B cell (primary cell): Measurements from ENCODE around the gene HSPBP1. TPM values are rescaled to one million over a fixed set of nuclear protein-coding genes. Genes with fewer than 3 reads are reported as not detected.
A peak's percentile ranks its signal among the peaks of the same experiment; 100 is the strongest.

Experiments used
- ATAC-seq: fragments of 200-7000 bp; cut with Tn5 transposase; one replicate; pipeline ENCODE4 v1.10.0; 2021; ENCODE audit warnings: low read depth, mild to moderate bottlenecking, moderate number of reproducible peaks, moderate library complexity
- CTCF ChIA-PET: fragments of 350-600 bp; sonication (Branson Sonifier 250); formaldehyde crosslinking; loops from one replicate; lab custom pipeline; 2021; ENCODE audit warnings: antibody characterized with exemption, inconsistent platforms; lab: Charles Lee
- POLR2A ChIA-PET: fragments of 350-600 bp; sonication (Branson Sonifier 250); formaldehyde crosslinking; loops from one replicate; lab custom pipeline; 2021; ENCODE audit warnings: antibody characterized with exemption; lab: Charles Lee
- DNase-seq: peaks from one replicate; pipeline ENCODE4 v3.0.0; 2013
- H2AFZ ChIP-seq: 2 replicates; pipeline ENCODE4 v1.6.1; 2012; ENCODE audit warnings: mild to moderate bottlenecking, low read depth, low read length; ENCODE audit not compliant: insufficient read depth, poor library complexity, severe bottlenecking
- H3K27ac ChIP-seq, 2 donors: 1 replicate in 1 of 2; 2 replicates in 1 of 2; pipeline ENCODE4 v1.5.1; 2012 to 2013; ENCODE audit warnings: low read length in 2 of 2, mild to moderate bottlenecking in 2 of 2, moderate library complexity in 1 of 2
- H3K27me3 ChIP-seq, 4 experiments: fragments of 200-600 bp in 1 of 4; sonication (generic) in 1 of 4; replicated peaks in 1 of 4; 1 replicate in 2 of 4; 2 replicates in 2 of 4; pipeline versions ENCODE4 v1.6.1 to v1.7.0; 2013 to 2016; ENCODE audit warnings: low read length in 3 of 4, mild to moderate bottlenecking in 2 of 4, mixed read lengths in 1 of 4, moderate library complexity in 1 of 4; ENCODE audit not compliant: insufficient read depth in 4 of 4, control insufficient read depth in 3 of 4; ENCODE audit errors: control extremely low read depth in 1 of 4
- H3K36me3 ChIP-seq, 2 experiments: replicated peaks in 1 of 2; 1 replicate in 1 of 2; 2 replicates in 1 of 2; pipeline versions ENCODE4 v1.6.1 to v1.7.1; 2013; ENCODE audit warnings: low read length in 1 of 2; ENCODE audit not compliant: insufficient read depth in 2 of 2, control insufficient read depth in 1 of 2; ENCODE audit errors: control extremely low read depth in 1 of 2, extremely low read depth in 1 of 2
- H3K4me1 ChIP-seq, 2 donors: fragments of 200-600 bp in 1 of 2; sonication (generic) in 1 of 2; 1 replicate in 1 of 2; 2 replicates in 1 of 2; pipeline versions ENCODE4 v1.5.1 to v1.6.1; 2013 to 2017; ENCODE audit warnings: low read length in 2 of 2; ENCODE audit not compliant: control insufficient read depth in 2 of 2, insufficient read depth in 2 of 2
- H3K4me2 ChIP-seq: replicated peaks from 2 replicates; pipeline ENCODE3; 2012; ENCODE audit warnings: mild to moderate bottlenecking, low read depth, low read length; ENCODE audit not compliant: poor library complexity, severe bottlenecking
- H3K4me3 ChIP-seq, 5 experiments: fragments of 200-600 bp in 1 of 5; sonication (generic) in 1 of 5; 1 replicate in 3 of 5; 2 replicates in 2 of 5; pipeline versions ENCODE4 v1.5.1 to v1.7.0; 2011 to 2016; ENCODE audit warnings: low read length in 4 of 5, mild to moderate bottlenecking in 4 of 5, low read depth in 2 of 5, control low read depth in 1 of 5, moderate library complexity in 1 of 5; ENCODE audit not compliant: insufficient read depth in 1 of 5; ENCODE audit errors: control extremely low read depth in 1 of 5, extremely low read depth in 1 of 5
- H3K79me2 ChIP-seq: fragments of 200-600 bp; sonication (generic); one replicate; pipeline ENCODE4 v1.6.0; 2016; ENCODE audit warnings: low read length; ENCODE audit not compliant: control insufficient read depth, insufficient read depth
- H3K9ac ChIP-seq: fragments of 200-600 bp; sonication (generic); 2 replicates; pipeline ENCODE4 v1.6.1; 2017; ENCODE audit warnings: mild to moderate bottlenecking, low read length, moderate library complexity
- H3K9me3 ChIP-seq, 3 donors: one replicate each; pipeline versions ENCODE4 v1.6.1 to v1.7.1; 2013; ENCODE audit warnings: low read length in 2 of 3; ENCODE audit not compliant: control insufficient read depth in 2 of 3, insufficient read depth in 1 of 3; ENCODE audit errors: control extremely low read depth in 1 of 3
- H4K20me1 ChIP-seq: 2 replicates; pipeline ENCODE4 v1.6.0; 2012; ENCODE audit warnings: mild to moderate bottlenecking, low read length; ENCODE audit not compliant: insufficient read depth, control insufficient read depth, poor library complexity, severe bottlenecking
- H3K27ac Mint-ChIP-seq: one replicate; pipeline ENCODE4 v1.8.0; 2021; ENCODE audit warnings: mixed read lengths
- H3K27me3 Mint-ChIP-seq: one replicate; pipeline ENCODE4 v1.8.0; 2021; ENCODE audit warnings: mixed read lengths
- H3K4me1 Mint-ChIP-seq: one replicate; pipeline ENCODE4 v1.8.0; 2021; ENCODE audit warnings: mixed read lengths
- H3K4me3 Mint-ChIP-seq: one replicate; pipeline ENCODE4 v1.8.0; 2021; ENCODE audit warnings: mixed read lengths
- H3K9me3 Mint-ChIP-seq: one replicate; pipeline ENCODE4 v1.8.0; 2022; ENCODE audit warnings: mixed read lengths; ENCODE audit not compliant: insufficient read depth
- EZH2 ChIP-seq: IDR thresholded peaks from 2 replicates; pipeline ENCODE4 v1.6.1; 2012; ENCODE audit warnings: borderline replicate concordance, low read depth, mild to moderate bottlenecking, moderate library complexity, low read length; ENCODE audit not compliant: insufficient read depth, poor library complexity, severe bottlenecking
- WGBS: methylation state at CpG from one replicate; pipeline ENCODE4 v1.1.5; 2013; ENCODE audit warnings: missing lambda C conversion rate; ENCODE audit not compliant: insufficient coverage; 5-methylcytosine and 5-hydroxymethylcytosine counted together
- intact Hi-C: fragments of 100-400 bp; cut with micrococcal nuclease; formaldehyde crosslinking; loops from one replicate; pipeline ENCODE4 v1.10.0; 2022
- polyA plus RNA-seq: library from polyadenylated mRNA; depleted of rRNA; stranded (reverse); fragments of >200 nt; gene quantifications from 2 replicates; pipeline ENCODE4 v1.2.3, GENCODE V29; 2012
- total RNA-seq, 2 donors: library from RNA; stranded (reverse); fragments of 120-200 nt in 1 of 2; gene quantifications; 1 replicate in 1 of 2; 2 replicates in 1 of 2; pipeline versions ENCODE4 v1.2.3 to v1.2.4, GENCODE V29; 2013 to 2022
- TF ChIP-seq, protein P1 (sequence below): fragments of 200-600 bp; IDR thresholded peaks from one replicate; pipeline ENCODE4 v1.8.0; 2022; ENCODE audit warnings: antibody characterized with exemption, mild to moderate bottlenecking

HSPBP1 gene
- total and polyA plus RNA-seq, 2 donors (not counting 1 experiment from before 2014, with no cell fraction given), result 15.6 to 19.0 TPM

DNA sequence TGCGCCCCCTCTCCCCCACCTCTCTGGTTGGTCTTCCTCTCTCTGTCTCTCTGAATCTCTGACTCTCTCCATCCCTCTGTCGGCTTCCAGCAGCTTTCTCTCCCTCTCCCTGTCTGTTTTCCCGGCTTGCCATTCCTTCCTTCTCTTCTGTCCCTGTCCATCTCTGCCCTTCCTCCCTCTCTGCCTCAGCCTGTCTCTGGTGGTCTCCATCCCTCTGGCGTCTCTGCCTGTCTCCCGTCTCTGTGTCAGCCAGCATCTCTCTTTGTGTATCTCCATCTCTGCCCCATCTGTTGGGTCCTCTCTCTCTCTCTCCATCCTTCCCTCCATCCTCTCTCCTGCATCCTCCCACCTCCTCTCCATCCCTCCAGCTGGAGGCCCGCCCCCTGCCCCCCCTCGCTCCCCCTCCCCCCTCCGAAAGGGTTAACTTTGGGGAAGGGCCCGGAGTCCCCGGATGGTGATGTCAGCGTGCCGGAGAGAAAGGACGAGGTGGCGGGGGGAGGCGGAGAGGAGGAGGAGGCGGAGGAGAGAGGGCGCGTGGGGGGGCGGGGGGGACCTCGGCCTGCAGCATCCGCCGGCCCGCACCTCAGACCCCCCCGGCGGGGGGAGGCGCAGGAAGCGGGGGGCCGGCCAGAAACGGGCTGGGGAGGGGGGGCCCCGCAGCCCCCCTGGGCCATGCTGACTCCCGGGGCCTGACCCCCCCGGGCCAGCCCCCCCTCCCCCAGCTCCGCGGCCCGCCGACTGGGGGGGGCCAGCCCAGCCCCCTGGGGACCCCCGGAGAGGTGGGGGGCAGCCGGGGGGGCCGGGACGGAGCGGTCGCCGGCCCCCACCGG, 3.9 kb upstream of the HSPBP1 start, which contains the start of gene BRSK1:
TSS of gene BRSK1 (plus strand) at position 450 of the 830 bp plus-strand sequence. CDS start 446 bp downstream, outside the sequence.
- Mint-ChIP-seq H3K27me3 (peaks cover 7% of the 10 kb centered on the region), H3K9me3 (no peaks in the 10 kb centered on the region), H3K4me1 (peaks cover 36% of the 10 kb centered on the region), H3K4me3 (peak within 1 kb of the TSS; percentile 63), H3K27ac (peak within 1 kb of the TSS; percentile 72)
- no peaks in the 10 kb centered on the region for H3K36me3 ChIP-seq
- H3K27ac ChIP-seq, result no peak within 1 kb of the TSS
- H3K4me2 ChIP-seq, result peak within 1 kb of the TSS; percentile 59
- no peak within 1 kb of the TSS for H3K4me3 ChIP-seq
- intact Hi-C loops, result loop anchor here (10.0 kb wide), 1 partner anchor 321 kb away; the partner anchor contains the start of genes ZNF524 and ZNF865
- no peaks in the 10 kb centered on the region for H3K79me2 ChIP-seq
- no peak within 1 kb of the TSS for H2AFZ ChIP-seq
- no peaks in the 10 kb centered on the region for H4K20me1 ChIP-seq
- 25% methylated on average over 11 of the region's 44 CpGs for WGBS
- ChIA-PET CTCF (interaction anchor here (8.9 kb wide), 1 partner anchor 29 kb away, joined by 56 read pairs; no protein-coding TSS in a partner anchor), POLR2A (interaction anchor here (0.7 kb wide), 2 partner anchors 90 to 650 kb away, joined by 4 read pairs; no protein-coding TSS in a partner anchor)
- H3K4me1 ChIP-seq, result peaks cover 23 to 34% of the 10 kb centered on the region in 2 donors
- peaks cover 0 to 9% (median 3%) of the 10 kb centered on the region in 4 experiments for H3K27me3 ChIP-seq
- DNase-seq, result no peak
- TF ChIP-seq, protein P1, sequence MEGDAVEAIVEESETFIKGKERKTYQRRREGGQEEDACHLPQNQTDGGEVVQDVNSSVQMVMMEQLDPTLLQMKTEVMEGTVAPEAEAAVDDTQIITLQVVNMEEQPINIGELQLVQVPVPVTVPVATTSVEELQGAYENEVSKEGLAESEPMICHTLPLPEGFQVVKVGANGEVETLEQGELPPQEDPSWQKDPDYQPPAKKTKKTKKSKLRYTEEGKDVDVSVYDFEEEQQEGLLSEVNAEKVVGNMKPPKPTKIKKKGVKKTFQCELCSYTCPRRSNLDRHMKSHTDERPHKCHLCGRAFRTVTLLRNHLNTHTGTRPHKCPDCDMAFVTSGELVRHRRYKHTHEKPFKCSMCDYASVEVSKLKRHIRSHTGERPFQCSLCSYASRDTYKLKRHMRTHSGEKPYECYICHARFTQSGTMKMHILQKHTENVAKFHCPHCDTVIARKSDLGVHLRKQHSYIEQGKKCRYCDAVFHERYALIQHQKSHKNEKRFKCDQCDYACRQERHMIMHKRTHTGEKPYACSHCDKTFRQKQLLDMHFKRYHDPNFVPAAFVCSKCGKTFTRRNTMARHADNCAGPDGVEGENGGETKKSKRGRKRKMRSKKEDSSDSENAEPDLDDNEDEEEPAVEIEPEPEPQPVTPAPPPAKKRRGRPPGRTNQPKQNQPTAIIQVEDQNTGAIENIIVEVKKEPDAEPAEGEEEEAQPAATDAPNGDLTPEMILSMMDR, result no peak
- no peak for TF ChIP-seq EZH2
- no peak within 1 kb of the TSS for H3K9ac ChIP-seq
- ATAC-seq, result no peak
- peaks cover 0 to 4% (median 0%) of the 10 kb centered on the region in 3 donors for H3K9me3 ChIP-seq
